ENCODE measurements around the gene EN2.

GRCh38 chr7:155447603-155448002 lies 10.3 kb upstream of the EN2 start:
- TF ChIP-seq EZH2 (IDR thresholded peaks at IDR 0.05; ENCODE audit: insufficient read depth, poor library complexity, severe bottlenecking) (no peak), EZH2phosphoT487 (IDR thresholded peaks at IDR 0.05; ENCODE audit: insufficient read depth, low read depth) (no peak)

Data from GM23248 (cell line).